Measurements from ENCODE around the gene XXYLT1.

DNA sequence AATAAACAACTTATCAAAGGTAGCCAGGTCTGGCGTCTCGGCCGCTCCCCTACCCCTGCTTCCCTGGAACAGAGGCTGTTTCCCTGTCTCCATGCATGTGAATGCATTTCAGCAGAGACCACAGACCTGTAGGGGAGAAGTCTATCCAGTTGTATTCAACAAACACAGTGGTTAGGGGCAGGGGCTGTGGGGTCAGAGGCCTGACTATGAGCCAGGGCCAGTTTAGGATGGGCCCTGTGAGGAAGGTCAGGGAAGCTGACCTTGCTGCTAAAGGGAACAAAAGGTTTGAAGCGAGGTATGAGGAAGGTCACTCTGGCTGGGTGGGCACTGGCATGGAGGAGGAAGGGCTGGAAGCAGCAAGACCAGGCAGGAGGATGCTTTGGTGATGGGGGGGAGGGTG, 184.6 kb downstream of the XXYLT1 start:
- TF ChIP-seq, protein P1, sequence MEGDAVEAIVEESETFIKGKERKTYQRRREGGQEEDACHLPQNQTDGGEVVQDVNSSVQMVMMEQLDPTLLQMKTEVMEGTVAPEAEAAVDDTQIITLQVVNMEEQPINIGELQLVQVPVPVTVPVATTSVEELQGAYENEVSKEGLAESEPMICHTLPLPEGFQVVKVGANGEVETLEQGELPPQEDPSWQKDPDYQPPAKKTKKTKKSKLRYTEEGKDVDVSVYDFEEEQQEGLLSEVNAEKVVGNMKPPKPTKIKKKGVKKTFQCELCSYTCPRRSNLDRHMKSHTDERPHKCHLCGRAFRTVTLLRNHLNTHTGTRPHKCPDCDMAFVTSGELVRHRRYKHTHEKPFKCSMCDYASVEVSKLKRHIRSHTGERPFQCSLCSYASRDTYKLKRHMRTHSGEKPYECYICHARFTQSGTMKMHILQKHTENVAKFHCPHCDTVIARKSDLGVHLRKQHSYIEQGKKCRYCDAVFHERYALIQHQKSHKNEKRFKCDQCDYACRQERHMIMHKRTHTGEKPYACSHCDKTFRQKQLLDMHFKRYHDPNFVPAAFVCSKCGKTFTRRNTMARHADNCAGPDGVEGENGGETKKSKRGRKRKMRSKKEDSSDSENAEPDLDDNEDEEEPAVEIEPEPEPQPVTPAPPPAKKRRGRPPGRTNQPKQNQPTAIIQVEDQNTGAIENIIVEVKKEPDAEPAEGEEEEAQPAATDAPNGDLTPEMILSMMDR (conservative IDR thresholded peaks at IDR 0.05; ENCODE audit: low read depth, low read length) = no peak
- TF ChIP-seq EZH2 (IDR thresholded peaks at IDR 0.05; ENCODE audit: borderline replicate concordance, low read depth, low read length, poor library complexity, severe bottlenecking) = no peak
